ENCODE measurements around the gene TMEM164.

Gene TMEM164

DNA sequence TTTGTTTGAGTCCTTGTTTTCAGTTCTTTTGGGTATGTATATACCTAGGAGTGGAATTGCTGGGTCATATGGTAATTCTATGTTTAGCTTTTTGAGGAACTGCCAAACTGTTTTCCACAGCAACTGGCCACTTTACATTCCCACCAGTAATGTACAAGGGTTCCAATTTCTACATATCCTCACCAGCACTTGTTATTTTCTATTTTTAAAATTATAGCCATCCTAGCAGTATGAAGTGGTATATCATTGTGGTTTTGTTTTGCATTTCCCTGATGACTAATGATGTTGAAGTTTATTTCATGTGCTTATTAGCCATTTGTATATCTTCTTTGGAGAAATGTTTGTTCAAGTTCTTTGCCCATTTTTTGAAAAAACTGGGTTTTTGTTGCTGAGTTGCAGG is 39.6 kb downstream of the TMEM164 start:
- DNase-seq = no peak

DNA sequence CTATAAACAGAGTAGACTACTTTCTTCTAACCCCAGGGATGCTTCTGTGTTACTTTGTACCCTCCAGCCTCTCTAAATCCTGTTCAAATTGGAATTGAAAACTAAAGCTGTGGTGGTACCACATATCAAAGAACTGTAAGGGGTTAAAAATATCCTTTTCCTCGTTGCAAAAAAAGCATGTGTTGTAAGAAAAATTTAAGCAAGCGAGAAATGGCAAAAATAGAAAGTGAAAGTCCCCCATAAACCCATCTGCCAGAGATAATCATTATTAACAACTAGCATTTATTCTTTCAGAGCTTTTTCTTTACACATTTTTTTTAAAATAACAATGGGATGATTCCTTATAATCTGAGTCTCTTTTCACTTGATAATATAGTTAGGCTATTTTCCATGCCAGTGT is 40.6 kb downstream of the TMEM164 start:
- DNase-seq = no peak

DNA sequence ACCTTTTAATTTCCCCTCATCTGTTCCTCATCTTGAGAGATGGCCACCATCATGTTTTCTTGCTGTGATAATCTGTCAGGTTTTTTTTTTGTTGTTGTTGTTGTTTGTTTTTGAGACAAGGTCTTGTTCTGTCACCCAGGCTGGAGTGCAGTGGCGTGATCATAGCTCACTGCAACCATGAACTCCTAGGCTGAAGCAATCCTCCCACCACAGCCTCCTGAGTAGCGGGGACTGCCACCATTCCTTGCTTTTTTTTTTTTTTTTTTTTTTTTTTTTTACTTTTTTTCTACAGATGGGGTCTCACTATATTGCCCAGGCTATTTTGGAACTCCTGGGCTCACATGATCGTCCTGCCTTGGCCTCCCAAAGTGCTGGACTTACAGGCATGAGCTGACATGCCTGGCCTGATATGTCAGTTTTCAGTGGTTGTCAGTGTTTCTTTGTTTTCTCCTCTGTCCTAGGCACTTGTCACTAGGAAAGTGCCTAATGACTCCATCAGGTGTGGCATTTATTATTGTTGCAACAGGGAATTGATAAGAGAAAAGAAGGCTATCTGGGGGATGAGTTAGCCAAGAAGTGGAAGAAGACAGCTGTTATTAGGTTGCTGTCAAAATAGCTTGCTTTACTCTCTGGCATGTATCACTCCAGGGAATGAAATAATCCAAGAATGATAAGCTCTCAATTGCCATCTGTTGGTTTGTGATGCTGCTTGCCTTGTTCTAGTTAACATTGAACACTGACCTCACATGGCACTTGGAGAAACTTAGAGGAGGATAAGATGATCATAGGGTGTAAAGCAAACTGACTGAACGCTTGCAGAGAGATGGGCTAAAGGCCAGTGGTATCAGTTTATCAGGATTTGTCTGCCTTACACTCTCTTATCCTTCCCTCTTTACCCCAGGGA is 41.7 kb downstream of the TMEM164 start:
- no peak for DNase-seq

DNA sequence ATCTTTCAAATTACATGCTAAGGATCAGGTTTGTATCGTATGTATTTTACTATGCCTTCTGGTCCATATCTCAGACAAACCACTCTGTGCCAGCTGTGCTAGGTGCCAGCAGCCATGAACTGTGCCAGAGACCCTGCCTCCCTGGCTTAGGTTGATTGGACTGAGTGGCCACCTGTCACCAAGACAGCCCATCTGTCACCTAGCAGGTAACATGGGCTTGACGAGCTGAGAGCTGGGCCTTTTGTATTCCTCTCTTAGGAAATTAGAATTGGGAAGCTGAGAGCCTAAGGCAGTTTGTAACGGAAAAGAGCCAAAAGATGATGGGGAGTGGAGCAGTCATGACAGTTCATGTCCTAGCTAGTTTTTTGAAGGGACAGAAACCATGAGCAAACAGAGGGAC is 42.5 kb downstream of the TMEM164 start:
- no peak for DNase-seq

DNA sequence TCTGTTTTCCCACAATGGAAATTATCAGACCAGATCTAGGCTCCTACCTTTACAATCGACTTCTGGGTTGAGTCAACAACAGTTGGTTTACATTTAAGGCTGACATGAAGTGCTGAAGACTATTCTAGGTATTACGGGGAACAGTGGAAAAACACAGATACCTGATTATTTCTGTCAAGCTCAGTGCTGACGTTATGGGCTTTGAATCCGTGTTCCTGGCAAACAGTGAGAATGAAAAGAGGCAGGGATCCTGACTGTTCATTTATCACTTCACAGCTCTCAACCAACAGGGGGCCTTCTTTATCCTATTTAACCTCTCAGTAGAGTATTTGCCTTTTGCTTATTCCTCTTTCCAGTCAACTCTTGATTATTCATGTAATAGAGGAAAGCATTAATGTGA is 43.1 kb downstream of the TMEM164 start:
- no peak for DNase-seq

DNA sequence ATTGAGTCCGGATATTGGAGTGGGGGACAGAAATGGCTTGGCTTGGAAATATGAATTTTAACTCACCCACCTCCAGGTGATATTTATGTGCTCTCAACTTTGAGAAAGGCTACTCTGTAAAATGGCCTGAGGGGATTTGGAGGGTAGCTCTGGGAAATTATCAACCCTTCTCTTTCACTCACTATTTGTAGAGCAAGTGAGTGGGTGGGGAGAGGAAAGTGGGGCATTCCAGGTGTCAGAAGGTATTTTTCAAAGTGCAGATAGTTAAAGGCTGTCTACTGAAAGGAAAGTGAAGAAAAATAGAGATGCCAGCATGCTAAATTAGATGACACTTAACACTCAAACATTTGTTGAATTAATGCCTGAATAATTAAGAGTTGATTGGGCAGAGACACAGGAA is 44.1 kb downstream of the TMEM164 start:
- DNase-seq = no peak

DNA sequence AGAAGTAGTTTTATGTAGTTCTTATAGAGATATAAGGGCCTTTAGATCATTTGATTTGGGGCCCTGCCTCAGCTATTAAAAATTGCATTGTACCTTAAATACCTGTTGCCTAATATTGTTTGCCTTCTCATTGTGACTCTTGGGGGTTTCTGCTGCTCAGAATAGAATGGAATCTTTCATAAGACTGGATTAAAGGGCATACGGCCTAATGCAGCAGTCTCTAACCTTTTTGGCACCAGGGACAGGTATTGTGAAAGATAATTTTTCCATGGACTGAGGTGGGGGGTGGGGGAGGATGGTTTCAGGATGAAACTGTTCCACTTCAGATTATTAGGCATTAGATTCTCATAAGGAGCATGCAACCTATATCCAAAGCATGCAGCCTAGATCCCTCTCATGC is 46.2 kb downstream of the TMEM164 start:
- no peak for DNase-seq

DNA sequence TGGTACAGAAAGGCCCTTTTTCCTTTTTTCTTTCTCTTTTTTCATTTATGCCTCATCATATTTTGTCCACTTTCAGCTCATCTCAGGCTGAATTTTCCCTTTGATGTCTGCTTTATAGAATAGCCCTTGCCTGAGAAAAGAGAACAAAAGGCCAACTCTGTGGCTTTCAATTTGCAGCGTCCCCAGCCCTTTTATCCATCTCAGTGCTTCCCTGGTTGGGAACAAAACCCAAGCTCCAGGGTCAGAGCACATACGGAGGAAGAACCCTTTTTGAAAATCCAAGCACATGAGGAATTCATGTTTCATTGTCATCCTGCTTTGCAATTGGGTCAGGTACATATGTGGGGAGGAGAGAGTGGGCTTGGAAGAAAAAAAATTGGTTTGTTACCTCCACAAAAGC is 47.5 kb downstream of the TMEM164 start:
- no peak for DNase-seq

DNA sequence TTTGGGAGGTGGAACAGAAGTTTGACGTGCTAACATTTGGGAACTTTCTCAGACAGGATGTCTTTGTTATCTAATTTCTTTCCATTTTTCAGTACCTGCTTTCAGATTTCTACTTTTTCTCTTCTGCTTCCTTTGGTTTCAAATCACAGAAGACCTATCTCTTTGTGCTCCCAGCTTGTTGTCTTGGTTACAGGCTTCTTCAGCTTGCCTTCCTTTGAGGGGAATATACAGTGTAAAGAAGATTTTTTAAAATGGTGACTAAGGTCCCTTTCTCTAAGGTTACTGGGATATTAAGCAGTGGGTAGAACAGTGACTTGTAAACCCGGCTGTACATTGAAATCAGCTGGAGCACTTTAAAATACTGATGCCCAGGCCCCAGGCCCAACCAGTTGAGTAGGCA is 48.0 kb downstream of the TMEM164 start:
- no peak for DNase-seq

DNA sequence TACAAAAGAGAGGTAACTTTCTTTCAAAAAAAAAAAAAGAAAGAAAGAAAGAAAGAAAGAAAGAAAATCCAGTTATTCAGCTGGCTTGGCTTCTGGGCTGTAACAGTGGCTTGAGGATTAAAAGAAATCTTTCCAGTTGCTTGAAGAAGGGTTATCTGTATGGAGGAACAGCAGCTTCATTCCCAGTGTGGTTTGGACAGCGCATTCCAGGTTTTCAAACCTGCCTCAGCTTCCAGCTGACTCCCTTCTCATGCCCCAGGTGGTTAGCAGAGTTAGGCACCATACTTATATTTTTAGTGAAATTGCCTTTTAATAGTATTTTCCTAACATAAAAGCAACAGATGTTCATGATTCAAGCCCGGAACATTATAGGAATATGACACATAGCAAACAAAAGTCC is 48.6 kb downstream of the TMEM164 start:
- no peak for DNase-seq

DNA sequence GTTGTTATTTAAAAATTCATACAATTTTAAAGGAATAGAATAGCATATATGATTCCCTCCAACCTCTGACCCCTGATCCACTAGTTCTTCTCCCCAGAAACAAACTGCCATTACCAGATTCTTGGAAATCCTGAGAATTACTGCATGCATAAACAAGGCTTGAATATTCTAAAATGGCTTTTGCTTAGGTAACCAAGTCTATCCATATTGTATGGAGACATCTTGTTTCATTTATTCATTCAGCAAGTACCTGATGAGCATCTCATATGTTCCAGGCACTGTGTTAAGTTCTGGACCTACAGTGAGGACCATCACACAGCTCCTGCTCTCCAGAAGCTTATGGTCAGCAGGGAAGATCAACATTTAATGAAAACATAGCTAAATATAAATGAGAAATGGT is 49.4 kb downstream of the TMEM164 start:
- no peak for DNase-seq

DNA sequence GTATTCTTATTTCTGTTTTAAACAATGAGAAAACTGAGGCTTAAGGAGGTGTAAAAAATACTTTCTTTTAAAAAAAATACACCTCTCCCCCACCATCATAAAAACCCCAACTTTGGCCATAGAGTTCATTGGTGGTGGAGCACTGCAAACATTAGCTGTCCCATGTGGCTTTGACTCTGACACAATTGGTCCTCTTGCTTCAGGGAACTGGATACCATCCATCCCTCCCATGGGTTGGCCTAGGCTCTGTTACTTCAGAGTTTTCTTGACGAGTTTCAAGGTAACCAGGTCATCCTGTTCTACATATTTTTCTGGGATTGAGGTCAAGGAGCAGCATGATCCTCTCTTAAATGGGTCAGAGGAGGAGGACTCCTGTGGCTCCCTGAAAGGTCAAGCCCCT is 50.5 kb downstream of the TMEM164 start:
- no peak for DNase-seq

DNA sequence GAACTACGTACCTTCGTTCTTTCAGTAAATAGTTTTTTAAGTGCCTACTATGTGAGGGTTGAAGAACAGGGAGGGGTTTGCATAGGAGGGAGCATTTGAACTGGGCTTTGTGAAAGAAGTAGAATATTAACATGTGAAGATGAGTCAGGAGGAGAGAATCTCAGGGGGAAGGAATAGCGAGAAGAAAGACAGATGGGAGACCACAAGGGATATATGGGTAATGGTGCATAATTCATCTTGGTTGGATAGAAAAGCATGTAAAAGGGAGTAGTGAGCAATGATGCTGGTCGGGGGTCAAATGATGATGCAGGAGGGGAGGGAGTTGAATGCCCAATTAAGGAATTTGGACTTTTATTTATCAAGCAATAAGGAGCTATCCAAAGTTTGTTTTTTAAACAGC is 52.7 kb downstream of the TMEM164 start:
- DNase-seq = no peak

DNA sequence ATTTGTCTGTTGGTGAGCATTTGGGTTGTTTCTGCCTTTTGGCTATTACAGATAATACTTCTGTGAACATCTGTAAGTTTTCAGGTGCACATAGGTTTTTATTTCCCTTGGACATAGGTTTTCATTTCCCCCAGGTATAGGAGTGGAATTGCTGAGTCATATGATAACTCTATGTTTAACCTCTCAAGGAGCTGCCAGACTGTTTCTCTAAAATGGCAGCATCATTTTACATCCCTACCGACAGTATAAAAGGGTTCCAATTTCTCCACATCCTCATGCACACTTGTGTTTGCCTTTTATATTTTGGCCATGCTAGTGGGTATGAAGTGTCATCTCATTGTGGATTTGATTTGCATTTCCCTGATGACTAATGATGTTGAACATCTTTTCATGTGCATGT is 53.5 kb downstream of the TMEM164 start:
- no peak for DNase-seq

DNA sequence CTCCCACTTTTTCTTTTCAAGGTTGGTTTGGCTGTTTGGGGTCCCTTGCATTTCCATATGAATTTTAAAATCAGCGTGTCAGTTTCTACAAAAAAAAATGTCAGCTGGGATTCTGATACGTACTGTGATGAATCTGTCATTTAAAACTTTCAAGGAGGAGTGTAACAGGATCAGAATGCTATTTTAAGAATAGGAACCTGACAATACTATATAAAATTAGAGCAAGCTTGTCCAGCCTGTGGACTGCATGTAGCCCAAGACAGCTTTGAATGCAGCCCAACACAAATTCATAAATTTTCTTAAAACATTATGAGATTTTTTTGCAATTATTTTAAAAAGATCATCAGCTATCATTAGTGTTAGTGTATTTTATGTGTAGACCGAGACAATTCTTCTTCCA is 56.5 kb downstream of the TMEM164 start:
- no peak for DNase-seq

DNA sequence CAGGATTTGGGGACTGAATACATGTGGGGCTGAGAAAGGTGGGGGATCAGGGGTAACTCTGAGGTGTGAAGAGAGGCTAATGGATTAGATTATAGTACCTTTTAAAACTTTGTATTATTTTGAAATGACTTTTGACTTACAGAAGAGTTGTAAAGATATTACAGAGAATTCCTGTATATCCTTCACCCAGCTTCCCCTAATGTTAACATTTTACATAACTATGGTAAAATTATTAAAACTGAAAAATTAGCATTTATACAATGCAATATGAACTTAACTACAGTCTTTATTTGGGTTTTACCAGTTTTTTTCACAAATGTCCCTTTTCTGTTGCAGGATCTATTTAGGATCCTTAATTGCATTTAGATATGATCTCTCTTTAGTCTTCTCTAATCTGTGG is 57.4 kb downstream of the TMEM164 start:
- no peak for DNase-seq

DNA sequence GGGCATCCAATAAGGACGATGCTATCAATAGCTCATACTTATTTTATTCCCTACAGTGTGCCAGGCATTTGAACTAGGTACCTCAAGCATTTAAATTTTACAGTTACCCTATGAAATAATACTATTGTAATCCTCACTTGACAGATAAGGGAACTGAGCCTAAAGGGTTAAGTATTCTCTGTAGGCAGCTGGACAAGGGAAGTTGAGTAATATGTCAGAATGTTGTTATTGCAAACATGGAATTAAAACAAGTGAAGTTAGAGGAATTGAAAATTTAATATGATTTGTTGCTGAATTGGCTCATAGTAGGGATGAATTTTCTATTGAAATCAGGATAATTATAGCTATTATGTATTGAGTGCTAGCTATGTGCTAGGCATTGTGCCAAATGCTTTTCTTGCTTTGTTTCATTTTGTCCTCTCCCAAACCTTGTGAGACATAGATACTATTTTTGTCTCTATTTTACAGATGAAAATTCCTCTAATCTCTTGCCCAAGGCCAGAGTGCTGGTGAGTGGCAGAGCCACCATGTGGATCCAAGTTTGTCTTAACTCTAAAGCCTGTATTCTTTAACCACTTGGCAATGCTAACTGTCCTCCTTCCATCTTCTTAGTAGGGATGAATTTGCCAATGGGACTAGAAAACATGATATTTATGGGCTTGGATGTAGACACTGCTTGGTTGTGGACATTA is 58.1 kb downstream of the TMEM164 start:
- DNase-seq = no peak

DNA sequence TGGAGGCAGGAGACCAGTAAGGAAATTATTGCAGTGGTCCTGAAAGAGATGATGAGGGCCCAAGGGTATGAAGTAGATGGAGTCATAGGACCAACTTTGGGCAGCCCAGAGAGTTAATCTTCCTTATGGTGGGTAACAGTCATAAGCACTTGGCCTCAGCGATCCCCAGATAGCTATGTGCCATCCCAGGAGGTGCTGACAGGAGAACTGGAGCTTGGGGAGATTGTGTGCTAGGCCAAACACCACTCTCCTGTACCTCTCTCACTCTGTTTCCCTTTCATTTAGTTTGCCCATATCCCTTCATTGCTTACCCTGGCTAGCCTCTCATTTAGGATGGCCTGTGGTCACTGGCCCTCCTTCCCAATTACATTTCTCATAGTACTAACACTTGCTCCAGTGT is 60.0 kb downstream of the TMEM164 start:
- no peak for DNase-seq

DNA sequence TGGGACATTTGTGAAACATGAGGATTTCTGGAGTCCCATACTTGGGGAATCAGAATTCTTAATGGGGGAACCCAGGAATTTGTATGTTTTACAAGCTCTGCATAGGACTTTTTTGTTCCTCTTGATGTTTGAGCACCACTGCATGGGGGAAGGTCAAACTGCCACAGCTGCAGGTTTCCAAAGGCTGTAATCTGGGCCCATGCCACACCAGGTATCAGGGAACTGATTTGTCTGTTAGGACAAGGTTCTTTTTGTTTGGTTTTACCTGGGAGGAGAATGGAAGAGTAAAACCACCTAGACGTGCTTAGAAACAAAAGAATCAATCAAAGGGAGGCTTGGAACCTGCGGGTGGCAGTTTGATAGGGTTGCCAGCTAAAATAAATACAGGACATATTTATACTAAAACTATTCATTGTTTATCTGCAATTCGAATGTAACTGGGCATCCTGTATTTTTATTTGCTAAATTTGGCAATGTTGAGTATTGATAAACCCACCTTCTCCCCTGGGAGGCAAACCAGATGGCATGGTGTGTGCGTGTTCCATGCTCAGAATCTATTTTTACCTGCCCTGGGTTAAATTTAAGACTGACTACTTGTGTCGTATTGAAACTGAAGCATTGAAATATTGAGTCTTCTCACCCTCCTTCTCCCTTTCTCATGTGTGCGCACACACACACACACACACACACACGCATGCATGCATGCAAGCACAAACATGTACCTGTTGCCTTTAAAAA is 63.7 kb downstream of the TMEM164 start:
- no peak for DNase-seq

DNA sequence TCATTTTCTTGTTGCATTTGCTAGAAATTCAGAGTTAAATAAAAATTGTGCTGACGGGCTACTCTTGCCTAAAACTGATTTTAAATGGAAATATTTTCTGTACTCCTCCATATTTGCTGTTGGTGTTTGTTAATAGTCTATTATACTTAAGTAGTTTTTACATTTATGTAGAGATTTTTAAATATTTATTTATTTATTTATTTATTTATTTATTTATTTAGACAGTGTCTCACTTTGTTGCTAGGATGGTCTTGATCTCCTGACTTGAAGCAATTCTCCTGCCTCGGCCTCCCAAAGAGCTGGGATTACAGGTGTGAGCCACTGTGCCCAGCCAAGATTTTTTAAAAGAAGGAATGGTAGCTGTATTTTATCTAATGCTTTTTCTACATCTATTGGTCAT is 68.1 kb downstream of the TMEM164 start:
- no peak for DNase-seq

DNA sequence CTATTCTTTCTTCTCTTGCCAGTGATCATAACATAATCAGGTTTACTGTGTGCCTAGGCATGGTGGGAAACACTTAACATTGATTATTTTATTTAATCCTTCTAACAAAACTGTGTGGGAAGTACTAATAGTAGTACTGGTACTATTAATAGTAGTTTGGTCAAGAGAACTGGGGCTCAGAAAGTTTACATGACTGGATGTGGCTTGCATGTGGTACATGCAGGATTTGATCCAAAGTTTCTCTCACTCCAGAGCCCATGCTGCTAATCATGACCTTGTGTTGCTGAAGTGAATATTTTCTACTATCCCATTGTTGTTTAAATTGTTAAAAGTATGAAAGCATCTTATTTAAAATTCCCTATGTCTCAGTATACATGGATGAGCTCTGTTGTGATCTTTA is 78.4 kb downstream of the TMEM164 start:
- no peak for DNase-seq

DNA sequence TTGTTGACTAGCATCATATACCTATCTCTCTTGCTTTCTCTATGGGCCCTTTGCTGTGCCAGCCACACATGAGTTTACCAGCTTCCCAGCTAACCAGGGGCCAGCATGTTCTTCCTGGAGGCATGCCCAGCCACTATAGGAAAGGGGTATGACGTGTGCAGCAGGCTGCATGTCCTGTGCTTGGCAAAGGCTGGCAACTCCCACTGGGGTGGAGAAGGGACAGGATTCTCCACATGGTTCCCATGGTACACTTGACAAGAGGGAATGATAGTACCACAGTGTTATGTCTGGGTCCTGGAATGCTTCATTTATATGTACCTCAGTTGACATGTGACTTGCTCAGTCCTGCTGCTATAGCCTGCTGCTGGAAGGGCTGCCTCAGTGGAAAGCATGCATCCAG is 78.8 kb downstream of the TMEM164 start:
- DNase-seq = no peak

DNA sequence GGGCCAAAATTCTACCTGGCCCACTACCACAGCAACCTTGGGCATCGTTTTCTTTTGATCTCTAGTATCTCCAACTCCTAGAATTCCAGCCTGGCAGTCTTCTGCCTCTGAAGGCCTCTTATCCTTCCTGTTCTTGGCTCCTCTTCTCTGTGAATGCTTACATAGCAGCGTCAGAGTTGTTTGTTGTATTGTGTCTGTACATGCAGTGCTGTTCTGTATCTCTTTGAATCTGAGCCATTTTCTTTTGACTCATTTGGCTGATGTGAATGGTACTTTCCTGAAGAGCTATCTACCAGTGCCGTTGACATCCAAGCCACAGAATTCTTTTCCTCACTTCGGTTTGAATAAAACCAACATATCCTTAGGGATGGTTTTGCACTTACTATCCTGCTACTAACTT is 79.2 kb downstream of the TMEM164 start:
- DNase-seq = no peak

All from central memory CD4-positive, alpha-beta T cell (primary cell).